Measurements from ENCODE around the gene GPR62.
"Not testable (repeated sequence)": the region's sequence is repeated elsewhere in the genome, so short reads cannot be mapped to it uniquely, and the experiment has no call there.

Gene GPR62

GRCh38 chr3:51955175-51955892 lies at the start of gene GPR62:
Gene GPR62, plus strand, starts transcription at chr3:51955381. Its CDS starts 272 bp downstream, at chr3:51955653.
- no peak for DNase-seq (ENCODE audit: low spot score)

- DNase-seq (ENCODE audit: low spot score) = no peak
These were observed 47.2 kb upstream of the GPR62 start for GRCh38 chr3:51908026-51908425.

- no peak for DNase-seq (ENCODE audit: low spot score)
These were observed 38.8 kb upstream of the GPR62 start for GRCh38 chr3:51916418-51916817.

- DNase-seq (ENCODE audit: low spot score) = no peak
These were observed 34.1 kb upstream of the GPR62 start for GRCh38 chr3:51921081-51921578.

GRCh38 chr3:51927061-51927977 lies 27.9 kb upstream of the GPR62 start:
- no peak for DNase-seq (ENCODE audit: low spot score)

GRCh38 chr3:51928438-51928837 lies 26.7 kb upstream of the GPR62 start:
- no peak for DNase-seq (ENCODE audit: low spot score)

GRCh38 chr3:51928981-51929380 lies 26.2 kb upstream of the GPR62 start:
- not testable (repeated sequence) for DNase-seq (ENCODE audit: low spot score)

- DNase-seq (ENCODE audit: low spot score) = no peak
These were observed 25.7 kb upstream of the GPR62 start for GRCh38 chr3:51929420-51930003.

- DNase-seq (ENCODE audit: low spot score) = no peak
These were observed 24.7 kb upstream of the GPR62 start for GRCh38 chr3:51930439-51930838.

- DNase-seq (ENCODE audit: low spot score) = no peak
These were observed 23.4 kb upstream of the GPR62 start for GRCh38 chr3:51931756-51932155.

- DNase-seq (ENCODE audit: low spot score) = no peak
These were observed 22.5 kb upstream of the GPR62 start for GRCh38 chr3:51932471-51933370.

- no peak for DNase-seq (ENCODE audit: low spot score)
These were observed 21.6 kb upstream of the GPR62 start for GRCh38 chr3:51933471-51934138.

GRCh38 chr3:51934139-51934850 lies 20.9 kb upstream of the GPR62 start:
- DNase-seq (ENCODE audit: low spot score) = no peak

- no peak for DNase-seq (ENCODE audit: low spot score)
These were observed 19.9 kb upstream of the GPR62 start for GRCh38 chr3:51934991-51935885.

- DNase-seq (ENCODE audit: low spot score) = no peak
These were observed 19.1 kb upstream of the GPR62 start for GRCh38 chr3:51935886-51936755.

GRCh38 chr3:51937014-51937413 lies 18.2 kb upstream of the GPR62 start:
- no peak for DNase-seq (ENCODE audit: low spot score)

- DNase-seq (ENCODE audit: low spot score) = no peak
These were observed 17.4 kb upstream of the GPR62 start for GRCh38 chr3:51937611-51938450.
